ENCODE measurements around the gene HAS3.

DNA sequence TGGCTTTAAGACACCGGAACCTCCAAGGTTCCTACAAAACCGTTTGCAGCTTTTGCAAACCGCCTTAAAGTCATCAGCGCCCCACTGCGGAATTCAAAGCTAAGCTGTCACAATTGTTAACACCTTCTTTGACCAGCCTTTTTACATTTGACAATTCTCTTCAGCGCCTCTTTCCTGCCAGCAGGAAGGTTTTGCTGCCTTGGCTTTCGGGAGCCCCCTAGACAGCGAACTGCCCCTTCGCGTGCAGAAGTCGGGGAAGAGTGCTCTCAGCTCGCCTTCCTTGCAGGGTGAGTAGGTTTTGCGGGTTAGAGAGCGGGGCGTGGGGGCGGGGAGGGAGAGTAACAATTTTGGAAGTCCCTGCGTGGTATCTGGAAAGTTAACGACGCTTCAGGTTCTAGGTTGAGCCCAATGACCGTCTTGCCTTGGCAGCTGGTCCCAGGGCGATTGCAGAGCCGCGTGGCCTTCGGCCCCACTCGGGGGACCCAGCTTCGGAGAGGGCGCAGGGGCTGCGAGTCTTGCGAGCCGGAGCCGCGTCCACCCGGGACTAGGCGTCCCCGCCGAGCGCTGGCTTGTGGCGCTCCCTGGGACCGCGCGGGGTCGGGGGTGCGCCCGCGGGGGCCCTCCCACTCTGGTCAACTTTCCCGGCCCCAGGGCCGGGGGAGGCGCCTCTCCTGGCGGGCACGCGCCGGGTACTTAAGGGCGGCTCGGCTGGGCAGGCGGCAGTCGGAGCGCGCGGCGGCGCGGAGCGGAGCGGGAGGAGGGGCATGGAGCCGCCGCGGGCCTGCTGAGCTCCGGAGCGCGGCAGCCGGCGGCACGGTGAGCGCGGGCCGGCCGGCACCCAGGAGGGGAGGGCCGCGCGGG lies at the start of gene HAS3:
- TF ChIP-seq CTCF (optimal IDR thresholded peaks at IDR 0.05 in 1 of 3, IDR thresholded peaks at IDR 0.05 in 1 of 3, conservative IDR thresholded peaks at IDR 0.05 in 1 of 3; ENCODE audit: extremely low read depth in 1 of 3, insufficient read depth in 2 of 3, low read length in 3 of 3), result peak; percentile 63 to 71 (median 68)
- no peak for TF ChIP-seq EZH2 (IDR thresholded peaks at IDR 0.05; ENCODE audit: low read length)
